Measurements from ENCODE around the gene SPAG9. TPM values are rescaled to one million over a fixed set of nuclear protein-coding genes. Genes with fewer than 3 reads are reported as not detected.

The SPAG9 gene
- total and polyA plus RNA-seq, 3 experiments from 2014 or later, result 10.5 to 43.0 (median 40.6) TPM

- H3K4me3 Mint-ChIP-seq, result no peak overlapping the region
- Histone ChIP-seq H3K9me3 (ENCODE audit: low read length) (no peaks in the 10 kb centered on the region), H3K4me3 (ENCODE audit: low read length) (no peak overlapping the region), H3K27ac (ENCODE audit: low read depth, low read length) (no peak overlapping the region), H3K27me3 (ENCODE audit: insufficient read depth, low read length, poor library complexity, severe bottlenecking) (no peaks in the 10 kb centered on the region), H3K36me3 (ENCODE audit: insufficient read depth, low read length) (peaks cover 6% of the 10 kb centered on the region), H3K4me1 (ENCODE audit: insufficient read depth, low read length) (no peaks in the 10 kb centered on the region)
- peak overlapping the region in 2 of 8 donors; percentile 1 to 46 for H3K27ac Mint-ChIP-seq
- CTCF ChIA-PET, result no interaction called here
- POLR2A ChIA-PET, result no interaction called here
- H3K4me1 Mint-ChIP-seq, result peaks cover 3 to 8% (median 7%) of the 10 kb centered on the region in 3 donors
- no peak for DNase-seq
- H3K36me3 Mint-ChIP-seq, result peaks cover 0 to 70% (median 19%) of the 10 kb centered on the region in 3 donors
- H3K9me3 Mint-ChIP-seq, result no peaks in the 10 kb centered on the region
- no peaks in the 10 kb centered on the region for H3K27me3 Mint-ChIP-seq
Measured at GRCh38 chr17:50967795-50968194, 152.9 kb downstream of the SPAG9 start.

- no peak overlapping the region for H3K4me3 ChIP-seq (ENCODE audit: low read length)
- DNase-seq, result no peak
- no peaks in the 10 kb centered on the region for H3K9me3 Mint-ChIP-seq
- peaks cover 6% of the 10 kb centered on the region for H3K36me3 ChIP-seq (ENCODE audit: insufficient read depth, low read length)
- peak overlapping the region in 3 of 8 donors; percentile 26 to 51 (median 29) for H3K27ac Mint-ChIP-seq
- ChIA-PET CTCF (interaction anchor here (1.2 kb wide), 1 partner anchor 16 kb away, joined by 3 read pairs; no protein-coding TSS in a partner anchor), POLR2A (no interaction called here)
- H3K9me3 ChIP-seq (ENCODE audit: low read length), result no peaks in the 10 kb centered on the region
- H3K4me1 Mint-ChIP-seq, result peaks cover 3 to 8% (median 7%) of the 10 kb centered on the region in 3 donors
- no peaks in the 10 kb centered on the region for H3K27me3 ChIP-seq (ENCODE audit: insufficient read depth, low read length, poor library complexity, severe bottlenecking)
- H3K4me3 Mint-ChIP-seq, result no peak overlapping the region
- H3K36me3 Mint-ChIP-seq, result peaks cover 0 to 74% (median 19%) of the 10 kb centered on the region in 3 donors
- no peaks in the 10 kb centered on the region for H3K4me1 ChIP-seq (ENCODE audit: insufficient read depth, low read length)
- H3K27me3 Mint-ChIP-seq, result no peaks in the 10 kb centered on the region
- H3K27ac ChIP-seq (ENCODE audit: low read depth, low read length), result no peak overlapping the region
Measured at GRCh38 chr17:50966163-50966666, 154.5 kb downstream of the SPAG9 start.

GRCh38 chr17:50963139-50963538 lies 157.5 kb downstream of the SPAG9 start:
- Histone ChIP-seq H3K36me3 (ENCODE audit: insufficient read depth, low read length) (peaks cover 6% of the 10 kb centered on the region), H3K27ac (ENCODE audit: low read depth, low read length) (no peak overlapping the region), H3K4me1 (ENCODE audit: insufficient read depth, low read length) (no peaks in the 10 kb centered on the region), H3K9me3 (ENCODE audit: low read length) (no peaks in the 10 kb centered on the region), H3K4me3 (ENCODE audit: low read length) (no peak overlapping the region), H3K27me3 (ENCODE audit: insufficient read depth, low read length, poor library complexity, severe bottlenecking) (no peaks in the 10 kb centered on the region)
- no peak overlapping the region for H3K4me3 Mint-ChIP-seq
- peak overlapping the region in 2 of 8 donors; percentile 1 to 6 for H3K27ac Mint-ChIP-seq
- POLR2A ChIA-PET, result no interaction called here
- H3K4me1 Mint-ChIP-seq, result peaks cover 3 to 8% (median 7%) of the 10 kb centered on the region in 3 donors
- H3K36me3 Mint-ChIP-seq, result peaks cover 0 to 62% (median 13%) of the 10 kb centered on the region in 3 donors
- CTCF ChIA-PET, result no interaction called here
- no peaks in the 10 kb centered on the region for H3K9me3 Mint-ChIP-seq
- DNase-seq, result no peak
- no peaks in the 10 kb centered on the region for H3K27me3 Mint-ChIP-seq

GRCh38 chr17:50961282-50962220 lies 159.1 kb downstream of the SPAG9 start:
- Mint-ChIP-seq H3K27ac (peak overlapping the region in 1 of 8 donors; percentile 77), H3K36me3 (peaks cover 0 to 48% (median 9%) of the 10 kb centered on the region in 3 donors), H3K27me3 (no peaks in the 10 kb centered on the region), H3K4me1 (peaks cover 5 to 11% (median 11%) of the 10 kb centered on the region in 3 donors), H3K9me3 (no peaks in the 10 kb centered on the region), H3K4me3 (no peak overlapping the region)
- peaks cover 2% of the 10 kb centered on the region for H3K4me1 ChIP-seq (ENCODE audit: insufficient read depth, low read length)
- ChIA-PET POLR2A (no interaction called here), CTCF (interaction anchor here (0.6 to 2.0 kb wide), 2 partner anchors 12 to 109 kb away, joined by 3 to 12 read pairs; no protein-coding TSS in a partner anchor)
- H3K4me3 ChIP-seq (ENCODE audit: low read length), result no peak overlapping the region
- H3K36me3 ChIP-seq (ENCODE audit: insufficient read depth, low read length), result peaks cover 6% of the 10 kb centered on the region
- no peaks in the 10 kb centered on the region for H3K27me3 ChIP-seq (ENCODE audit: insufficient read depth, low read length, poor library complexity, severe bottlenecking)
- no peak overlapping the region for H3K27ac ChIP-seq (ENCODE audit: low read depth, low read length)
- DNase-seq, result no peak
- H3K9me3 ChIP-seq (ENCODE audit: low read length), result no peaks in the 10 kb centered on the region

GRCh38 chr17:50959341-50959740 lies 161.3 kb downstream of the SPAG9 start:
- peaks cover 2 to 5% (median 3%) of the 10 kb centered on the region in 3 donors for H3K4me1 Mint-ChIP-seq
- H3K9me3 ChIP-seq (ENCODE audit: low read length), result no peaks in the 10 kb centered on the region
- peaks cover 5% of the 10 kb centered on the region for H3K4me1 ChIP-seq (ENCODE audit: insufficient read depth, low read length)
- H3K9me3 Mint-ChIP-seq, result no peaks in the 10 kb centered on the region
- peaks cover 0 to 28% (median 1%) of the 10 kb centered on the region in 3 donors for H3K36me3 Mint-ChIP-seq
- no peaks in the 10 kb centered on the region for H3K27me3 Mint-ChIP-seq
- DNase-seq, result no peak
- no peaks in the 10 kb centered on the region for H3K27me3 ChIP-seq (ENCODE audit: insufficient read depth, low read length, poor library complexity, severe bottlenecking)
- H3K4me3 Mint-ChIP-seq, result no peak overlapping the region
- no peak overlapping the region for H3K4me3 ChIP-seq (ENCODE audit: low read length)
- ChIA-PET POLR2A (interaction anchor here (1.6 kb wide), 1 partner anchor 93 kb away, joined by 7 read pairs; the partner anchor contains the start of gene TOB1), CTCF (interaction anchor here (1.4 to 2.0 kb wide), 2 partner anchors 107 to 176 kb away, joined by 7 to 12 read pairs; no protein-coding TSS in a partner anchor)
- no peaks in the 10 kb centered on the region for H3K36me3 ChIP-seq (ENCODE audit: insufficient read depth, low read length)
- H3K27ac ChIP-seq (ENCODE audit: low read depth, low read length), result no peak overlapping the region
- peak overlapping the region in 1 of 8 donors; percentile 26 for H3K27ac Mint-ChIP-seq

GRCh38 chr17:50957600-50958575 lies 162.8 kb downstream of the SPAG9 start:
- H3K4me3 Mint-ChIP-seq, result peak overlapping the region in 1 of 7 donors; percentile 13
- Histone ChIP-seq H3K27me3 (ENCODE audit: insufficient read depth, low read length, poor library complexity, severe bottlenecking) (no peaks in the 10 kb centered on the region), H3K36me3 (ENCODE audit: insufficient read depth, low read length) (no peaks in the 10 kb centered on the region), H3K27ac (ENCODE audit: low read depth, low read length) (no peak overlapping the region), H3K4me3 (ENCODE audit: low read length) (no peak overlapping the region), H3K4me1 (ENCODE audit: insufficient read depth, low read length) (peaks cover 5% of the 10 kb centered on the region), H3K9me3 (ENCODE audit: low read length) (no peaks in the 10 kb centered on the region)
- H3K27me3 Mint-ChIP-seq, result no peaks in the 10 kb centered on the region
- ChIA-PET POLR2A (interaction anchor here (1.0 kb wide), 1 partner anchor 94 kb away, joined by 3 read pairs; no protein-coding TSS in a partner anchor), CTCF (interaction anchor here (0.6 to 15.4 kb wide), 13 partner anchors 7 to 234 kb away, joined by 3 to 248 read pairs (median 5); partner anchors contain the start of gene TOB1)
- H3K4me1 Mint-ChIP-seq, result peaks cover 2 to 5% (median 3%) of the 10 kb centered on the region in 3 donors
- no peak for DNase-seq
- H3K9me3 Mint-ChIP-seq, result no peaks in the 10 kb centered on the region
- H3K36me3 Mint-ChIP-seq, result peaks cover 0 to 19% (median 0%) of the 10 kb centered on the region in 3 donors
- peak overlapping the region in 3 of 8 donors; percentile 29 to 78 (median 35) for H3K27ac Mint-ChIP-seq
